Measurements from ENCODE around the gene TFAP2D. TPM values are rescaled to one million over a fixed set of nuclear protein-coding genes. Genes with fewer than 3 reads are reported as not detected.

TFAP2D gene
- total RNA-seq, 1 donor from 2014 or later, result not detected

DNA sequence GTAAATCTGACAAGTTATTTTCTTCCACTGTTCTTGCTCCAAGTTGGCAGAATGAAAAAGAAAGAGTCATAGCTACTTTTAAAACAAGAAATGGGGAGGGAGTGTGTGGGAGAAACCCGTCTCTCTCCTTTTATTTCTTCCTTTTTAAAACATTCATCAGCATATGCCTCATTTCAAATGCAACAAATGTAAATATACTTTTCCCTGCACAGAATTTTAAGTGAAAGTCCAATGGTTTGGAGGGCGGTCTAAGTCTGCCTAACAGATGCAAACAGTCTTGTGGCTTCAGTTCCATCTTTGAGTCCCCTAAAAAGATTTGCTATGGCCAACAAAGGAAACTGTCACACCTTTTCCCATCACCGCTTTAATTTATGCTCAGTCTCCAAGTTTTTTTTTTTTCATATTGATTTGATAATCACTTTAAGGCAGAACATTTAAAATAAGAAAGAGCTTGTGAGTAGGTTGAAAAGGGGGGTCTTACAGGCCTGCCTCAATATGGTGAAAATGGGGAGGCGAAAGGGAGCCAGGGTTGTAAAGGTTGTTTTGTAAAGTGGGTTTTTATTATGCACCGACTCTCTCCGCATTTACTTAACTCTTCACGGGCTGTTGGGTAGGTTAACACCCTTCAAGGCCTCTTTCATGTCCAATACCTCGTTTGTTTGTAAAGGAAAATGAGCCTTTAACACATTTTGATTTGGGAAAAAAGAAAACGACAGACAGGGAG is 4.6 kb downstream of the TFAP2D start:
- intact Hi-C loops (cut with DNase I), result no loop called here
- ATAC-seq, result no peak

GRCh38 chr6:50718566-50718965 is 5.2 kb downstream of the TFAP2D start:
- DNase-seq (ENCODE audit: low spot score) (no peak), ATAC-seq (no peak)
- intact Hi-C loops (cut with DNase I), result no loop called here

More for the DNA sequence above, 4.6 kb downstream of the TFAP2D start:
- no peak for DNase-seq (ENCODE audit: low spot score)

DNA sequence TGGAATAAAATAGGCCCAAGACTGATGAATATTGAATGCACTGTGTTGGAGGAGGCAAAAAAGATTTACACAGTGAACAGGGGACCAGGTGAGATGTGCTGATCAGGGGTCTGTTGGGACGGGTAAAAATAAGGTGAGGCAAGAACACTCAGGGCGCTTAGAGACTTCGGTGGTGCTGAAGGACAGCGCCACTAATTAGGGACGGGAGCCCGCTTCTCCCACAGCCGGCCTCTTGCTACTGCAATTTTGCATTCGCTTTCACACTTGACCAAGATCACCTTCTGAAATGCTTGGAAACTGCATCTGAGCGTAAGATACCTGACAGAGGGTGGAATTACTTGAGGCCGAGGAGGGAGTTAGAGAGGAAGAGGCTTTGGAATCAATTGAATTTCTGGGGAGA is 7.3 kb downstream of the TFAP2D start:
- no peak for DNase-seq (ENCODE audit: low spot score)
- intact Hi-C loops (cut with DNase I), result no loop called here
- no peak for ATAC-seq

GRCh38 chr6:50721978-50722377 is 8.7 kb downstream of the TFAP2D start:
- intact Hi-C loops (cut with DNase I), result no loop called here
- DNase-seq (ENCODE audit: low spot score), result no peak
- ATAC-seq, result no peak

GRCh38 chr6:50722829-50723554 is 9.7 kb downstream of the TFAP2D start:
- ATAC-seq, result no peak
- DNase-seq (ENCODE audit: low spot score), result no peak
- intact Hi-C loops (cut with DNase I), result no loop called here

DNA sequence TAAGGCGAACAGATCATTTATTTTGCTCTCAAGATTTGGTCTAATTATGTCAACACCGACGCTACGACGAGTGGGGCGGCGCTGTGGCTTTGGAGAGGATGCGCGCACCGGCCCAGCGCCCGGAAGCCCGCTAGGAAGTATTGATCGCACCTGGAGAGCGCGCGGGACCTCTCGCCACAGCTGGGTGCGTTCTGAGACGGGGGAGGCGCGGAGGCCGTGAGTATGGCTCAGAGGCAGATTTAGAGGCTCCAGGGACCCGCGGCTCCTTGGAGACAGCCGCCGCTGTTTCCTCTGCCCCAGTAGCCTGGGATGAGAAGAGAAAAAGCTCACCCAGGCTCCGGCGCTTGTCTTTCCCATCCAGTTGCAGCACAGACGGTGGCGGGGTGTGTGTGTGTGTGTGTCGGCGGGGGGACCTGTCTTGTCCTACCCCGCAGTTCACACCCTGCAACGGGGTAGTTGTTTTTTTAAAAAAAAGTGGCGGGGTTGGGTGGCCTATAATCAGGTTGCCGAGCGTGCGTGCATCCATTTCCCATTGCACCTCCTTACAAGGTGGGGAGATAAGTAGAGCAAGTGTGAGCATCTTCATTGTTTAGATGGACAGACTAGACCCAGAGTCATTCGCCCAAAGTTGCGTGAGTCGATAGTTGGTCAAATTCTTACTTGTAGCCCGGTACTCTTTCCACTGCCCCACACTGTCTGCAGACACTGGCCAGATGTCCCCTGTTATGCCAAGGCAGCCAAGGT is 11.2 kb downstream of the TFAP2D start:
- intact Hi-C loops (cut with DNase I), result no loop called here
- DNase-seq (ENCODE audit: low spot score) (no peak), ATAC-seq (no peak)

DNA sequence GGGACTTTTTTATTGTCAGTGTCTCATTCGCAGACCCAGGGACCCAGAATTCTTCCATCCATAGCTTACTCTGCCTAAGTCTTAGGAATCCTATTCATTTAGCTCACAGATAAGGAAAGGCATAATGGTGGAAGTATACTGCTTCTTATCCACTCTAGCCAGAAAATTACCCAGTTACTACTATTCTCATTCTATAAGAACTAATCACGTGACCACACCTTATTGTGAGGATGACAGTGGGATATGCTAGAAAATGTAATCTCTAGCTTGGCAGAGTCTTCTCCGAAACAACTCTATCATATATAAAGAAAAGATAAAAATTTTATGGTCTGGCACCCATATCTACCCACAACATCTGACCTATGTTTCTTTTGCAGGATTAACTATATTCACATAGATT is 21.2 kb downstream of the TFAP2D start:
- intact Hi-C loops (cut with DNase I), result no loop called here
- no peak for ATAC-seq
- no peak for DNase-seq (ENCODE audit: low spot score)

- no peak for DNase-seq (ENCODE audit: low spot score)
- ATAC-seq, result no peak
- intact Hi-C loops (cut with DNase I), result no loop called here
Observed at GRCh38 chr6:50742161-50742560, 28.8 kb downstream of the TFAP2D start.

- intact Hi-C loops (cut with DNase I), result no loop called here
- ATAC-seq (no peak), DNase-seq (ENCODE audit: low spot score) (no peak)
Observed at GRCh38 chr6:50744976-50745375, 31.6 kb downstream of the TFAP2D start.

GRCh38 chr6:50762798-50763197 is 49.5 kb downstream of the TFAP2D start:
- DNase-seq (ENCODE audit: low spot score), result no peak
- intact Hi-C loops (cut with DNase I), result no loop called here
- ATAC-seq, result no peak

DNA sequence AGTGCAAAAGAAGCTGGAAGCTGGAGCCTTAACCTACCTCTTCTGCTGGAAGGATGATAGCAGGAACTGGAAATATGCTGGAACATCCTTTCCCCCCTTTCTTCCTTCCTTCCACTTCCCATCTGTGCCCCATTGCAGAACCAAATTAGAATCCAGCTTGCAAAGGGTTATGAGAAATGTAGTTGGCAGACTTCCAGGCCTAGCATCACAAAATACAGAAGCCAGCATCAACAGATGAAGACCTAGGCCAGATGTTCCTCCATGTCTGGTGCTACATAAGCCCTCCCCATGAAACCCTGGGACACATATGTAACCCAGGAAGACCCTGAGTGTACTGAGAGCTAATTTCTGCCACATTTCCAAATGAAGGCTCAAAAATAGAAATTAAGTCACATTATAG is 65.4 kb downstream of the TFAP2D start:
- intact Hi-C loops (cut with DNase I), result no loop called here
- DNase-seq (ENCODE audit: low spot score), result no peak

GRCh38 chr6:50780382-50780781 is 67.1 kb downstream of the TFAP2D start:
- DNase-seq (ENCODE audit: low spot score) (no peak), ATAC-seq (no peak)
- intact Hi-C loops (cut with DNase I), result no loop called here

More for the DNA sequence above, 65.4 kb downstream of the TFAP2D start:
- no peak for ATAC-seq

GRCh38 chr6:50785921-50786320 is 72.6 kb downstream of the TFAP2D start:
- ATAC-seq, result no peak
- intact Hi-C loops (cut with DNase I), result no loop called here

GRCh38 chr6:50791900-50792508 is 78.7 kb downstream of the TFAP2D start:
- ATAC-seq (no peak), DNase-seq (ENCODE audit: low spot score) (no peak)
- intact Hi-C loops (cut with DNase I), result no loop called here

More at GRCh38 chr6:50785921-50786320, 72.6 kb downstream of the TFAP2D start:
- no peak for DNase-seq (ENCODE audit: low spot score)

DNA sequence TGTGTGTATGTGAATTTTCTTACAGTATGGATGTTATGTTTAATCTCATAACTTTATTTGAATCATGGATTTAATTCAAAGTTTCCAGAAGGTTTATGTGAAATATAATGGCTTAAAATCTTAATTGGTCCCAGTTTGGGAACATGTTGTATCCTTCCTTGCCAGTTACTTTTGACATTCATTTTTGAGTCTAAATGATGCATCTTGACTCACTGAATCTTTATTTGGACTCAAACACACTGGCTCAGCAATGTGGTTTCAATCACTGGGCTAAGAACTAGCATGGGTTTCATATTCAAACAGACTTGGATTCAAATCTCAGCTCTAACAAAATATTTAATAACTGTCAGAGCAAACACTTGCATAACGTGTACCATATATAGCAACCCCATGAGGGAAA is 79.4 kb downstream of the TFAP2D start:
- ATAC-seq (no peak), DNase-seq (ENCODE audit: low spot score) (no peak)
- intact Hi-C loops (cut with DNase I), result no loop called here

- DNase-seq (ENCODE audit: low spot score), result no peak
- intact Hi-C loops (cut with DNase I), result no loop called here
- no peak for ATAC-seq
Observed at GRCh38 chr6:50795574-50795973, 82.2 kb downstream of the TFAP2D start.

- intact Hi-C loops (cut with DNase I), result no loop called here
- no peak for ATAC-seq
- DNase-seq (ENCODE audit: low spot score), result no peak
Observed at GRCh38 chr6:50804283-50804682, 91.0 kb downstream of the TFAP2D start.

DNA sequence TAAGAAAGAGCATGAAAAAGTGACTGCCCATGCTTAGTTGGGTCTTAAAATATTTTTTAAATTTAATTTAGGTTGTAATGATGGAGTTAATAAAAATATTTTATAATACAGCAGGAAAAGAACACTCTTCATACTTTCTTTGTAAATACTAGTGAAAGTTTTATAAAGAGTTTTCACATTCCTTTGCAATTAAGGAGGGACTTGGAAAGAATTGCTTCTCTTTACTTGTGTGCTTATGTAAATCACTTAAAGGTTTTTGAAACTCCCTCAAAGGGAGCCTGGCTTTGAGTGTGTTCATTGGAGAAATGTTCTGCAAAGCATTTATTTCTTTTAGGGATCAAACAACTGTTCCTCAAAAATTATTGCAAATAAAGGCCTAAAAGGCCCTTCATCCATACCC is 93.7 kb downstream of the TFAP2D start:
- no peak for DNase-seq (ENCODE audit: low spot score)
- no peak for ATAC-seq
- intact Hi-C loops (cut with DNase I), result no loop called here

DNA sequence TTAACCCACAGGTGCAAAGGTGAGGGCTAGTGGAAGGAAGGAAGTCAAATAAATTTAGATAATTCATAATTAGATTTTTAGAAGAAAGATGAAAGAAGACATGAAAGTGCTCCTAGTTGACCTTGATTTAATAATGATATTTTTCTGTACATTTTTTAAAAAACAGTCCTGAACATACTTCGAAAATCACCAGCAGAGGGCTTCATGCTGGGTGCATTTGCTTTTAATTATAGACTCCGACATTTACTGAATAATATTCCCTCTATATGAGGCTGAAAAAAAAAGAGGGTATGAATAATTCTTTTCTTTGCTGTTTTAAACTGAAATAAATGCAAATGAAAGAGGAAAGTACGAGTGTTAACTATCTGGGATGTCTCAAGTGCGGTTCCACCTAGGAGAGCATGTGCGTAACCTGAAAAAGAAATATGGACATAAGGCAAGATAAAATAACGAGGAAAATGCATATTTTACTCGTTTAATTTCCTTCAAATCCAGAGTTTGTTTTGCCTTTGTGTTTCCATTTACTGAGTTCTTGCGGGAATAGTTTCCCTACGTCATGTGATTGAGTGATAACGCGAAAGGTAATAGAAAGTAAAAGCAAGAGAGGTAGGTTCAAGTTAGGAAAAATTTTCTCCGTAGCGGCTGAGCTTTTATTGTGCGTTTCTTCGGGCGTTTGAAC is 102.2 kb downstream of the TFAP2D start:
- ATAC-seq (no peak), DNase-seq (ENCODE audit: low spot score) (no peak)
- intact Hi-C loops (cut with DNase I), result loop anchor here (10.0 kb wide), 1 partner anchor 1149 kb away; no protein-coding TSS in a partner anchor

Data from sciatic nerve (tissue), 2 donors.